ENCODE data around the gene PINK1. TPM values are rescaled to one million over a fixed set of nuclear protein-coding genes. Genes with fewer than 3 reads are reported as not detected.
A peak's percentile ranks its signal among the peaks of the same experiment; 100 is the strongest.

PINK1 gene
- total RNA-seq, 1 donor = 43.0 TPM

GRCh38 chr1:20621012-20621411, 12.2 kb upstream of the PINK1 start:
- H3K4me3 ChIP-seq (ENCODE audit: low read depth, low read length) = no peak overlapping the region
- DNase-seq (ENCODE audit: low read depth) = no peak
- TF ChIP-seq CTCF (IDR thresholded peaks at IDR 0.05; ENCODE audit: insufficient read depth, low read length) = no peak

GRCh38 chr1:20624709-20625108, 8.5 kb upstream of the PINK1 start:
- H3K4me3 ChIP-seq (ENCODE audit: low read depth, low read length) = no peak overlapping the region
- DNase-seq (ENCODE audit: low read depth) = no peak
- TF ChIP-seq CTCF (IDR thresholded peaks at IDR 0.05; ENCODE audit: insufficient read depth, low read length) = no peak

GRCh38 chr1:20625176-20626097, 7.8 kb upstream of the PINK1 start:
- H3K4me3 ChIP-seq (ENCODE audit: low read depth, low read length) = no peak overlapping the region
- no peak for TF ChIP-seq CTCF (IDR thresholded peaks at IDR 0.05; ENCODE audit: insufficient read depth, low read length)
- DNase-seq (ENCODE audit: low read depth) = no peak

- no peak for TF ChIP-seq CTCF (IDR thresholded peaks at IDR 0.05; ENCODE audit: insufficient read depth, low read length)
- no peak overlapping the region for H3K4me3 ChIP-seq (ENCODE audit: low read depth, low read length)
- no peak for DNase-seq (ENCODE audit: low read depth)
These were observed 7.2 kb upstream of the PINK1 start for GRCh38 chr1:20626098-20626427.

- no peak for DNase-seq (ENCODE audit: low read depth)
- H3K4me3 ChIP-seq (ENCODE audit: low read depth, low read length) = no peak overlapping the region
- no peak for TF ChIP-seq CTCF (IDR thresholded peaks at IDR 0.05; ENCODE audit: insufficient read depth, low read length)
These were observed 6.7 kb upstream of the PINK1 start for GRCh38 chr1:20626524-20626923.

- no peak for TF ChIP-seq CTCF (IDR thresholded peaks at IDR 0.05; ENCODE audit: insufficient read depth, low read length)
- no peak overlapping the region for H3K4me3 ChIP-seq (ENCODE audit: low read depth, low read length)
These were observed 2.5 kb upstream of the PINK1 start for GRCh38 chr1:20630729-20631128.

More at GRCh38 chr1:20630729-20631128, 2.5 kb upstream of the PINK1 start:
- peak; percentile 24 for DNase-seq (ENCODE audit: low read depth)

All from fibroblast of the aortic adventitia (primary cell).